CD4-positive, alpha-beta T cell (primary cell): ENCODE measurements around the gene EIF4A2. TPM values are rescaled to one million over a fixed set of nuclear protein-coding genes. Genes with fewer than 3 reads are reported as not detected.

Source experiments
- ATAC-seq: fragments of 200-7000 bp; cut with Tn5 transposase; one replicate; pipeline ENCODE4 v1.10.0; 2022; ENCODE audit warnings: mild to moderate bottlenecking; ENCODE audit not compliant: poor library complexity
- CTCF ChIA-PET: fragments of 350-600 bp; sonication (Branson Sonifier 250); formaldehyde crosslinking; loops from one replicate; lab custom pipeline; 2021; ENCODE audit warnings: antibody characterized with exemption, inconsistent platforms; lab: Charles Lee
- POLR2A ChIA-PET: fragments of 350-600 bp; sonication (Branson Sonifier 250); formaldehyde crosslinking; loops from one replicate; lab custom pipeline; 2021; ENCODE audit warnings: antibody characterized with exemption, inconsistent platforms; lab: Charles Lee
- DNase-seq, 14 experiments: peaks; one replicate each; pipeline ENCODE4 v3.0.0-alpha.2; 2013 to 2020; ENCODE audit warnings: mixed read lengths in 2 of 14
- H3K27ac ChIP-seq, 2 donors: one replicate each; pipeline versions ENCODE4 v1.5.1 to v1.7.0; 2013; ENCODE audit warnings: low read length in 2 of 2, low read depth in 1 of 2, mild to moderate bottlenecking in 1 of 2
- H3K27me3 ChIP-seq, 2 experiments: 1 replicate in 1 of 2; 2 replicates in 1 of 2; pipeline versions ENCODE4 v1.6.1 to v1.7.0; 2013; ENCODE audit warnings: low read length in 2 of 2, control low read depth in 1 of 2, mild to moderate bottlenecking in 1 of 2, moderate library complexity in 1 of 2; ENCODE audit not compliant: insufficient read depth in 2 of 2, control insufficient read depth in 1 of 2
- H3K36me3 ChIP-seq: one replicate; pipeline ENCODE4 v1.6.1; 2013; ENCODE audit warnings: low read length, control low read depth; ENCODE audit not compliant: insufficient read depth
- H3K4me1 ChIP-seq: one replicate; pipeline ENCODE4 v1.6.1; 2013; ENCODE audit warnings: low read length, control low read depth; ENCODE audit not compliant: insufficient read depth
- H3K4me3 ChIP-seq: one replicate; pipeline ENCODE4 v1.5.1; 2013; ENCODE audit warnings: mild to moderate bottlenecking, low read length, moderate library complexity
- H3K9me3 ChIP-seq, 2 experiments: 1 replicate in 1 of 2; 2 replicates in 1 of 2; pipeline versions ENCODE4 v1.6.1 to v1.7.0; 2013; ENCODE audit warnings: low read length in 2 of 2, mild to moderate bottlenecking in 2 of 2, control low read depth in 1 of 2, moderate library complexity in 1 of 2; ENCODE audit not compliant: control insufficient read depth in 1 of 2, insufficient read depth in 1 of 2
- H3K27ac Mint-ChIP-seq: one replicate; pipeline ENCODE4 v1.8.0; 2020; ENCODE audit warnings: mixed read lengths
- H3K27me3 Mint-ChIP-seq: one replicate; pipeline ENCODE4 v1.8.0; 2021; ENCODE audit warnings: mixed read lengths
- H3K36me3 Mint-ChIP-seq: one replicate; pipeline ENCODE4 v1.8.0; 2021; ENCODE audit warnings: low read depth, mixed read lengths
- H3K4me1 Mint-ChIP-seq: one replicate; pipeline ENCODE4 v1.8.0; 2021; ENCODE audit warnings: low read depth, mixed read lengths
- H3K4me3 Mint-ChIP-seq: one replicate; pipeline ENCODE4 v1.8.0; 2020; ENCODE audit warnings: mild to moderate bottlenecking, mixed read lengths
- H3K9me3 Mint-ChIP-seq: one replicate; pipeline ENCODE4 v1.8.0; 2020; ENCODE audit warnings: mixed read lengths
- intact Hi-C, 2 experiments: fragments of 100-400 bp; cut with DNase I in 1 of 2; cut with micrococcal nuclease in 1 of 2; formaldehyde crosslinking; loops; one replicate each; pipeline versions ENCODE4 v1.15.1 to v1.9.0; 2023 to 2025; cut with DNase I, micrococcal nuclease
- total RNA-seq, 174 experiments: library from RNA in 2 of 174; stranded (reverse) in 2 of 174; gene quantifications; one replicate each; pipeline ENCODE4 v1.2.3 and lab custom pipeline; 2021 to 2026
- TF ChIP-seq, protein P1 (sequence below): fragments of 200-600 bp; IDR thresholded peaks from one replicate; pipeline ENCODE4 v1.8.0; 2022; ENCODE audit warnings: antibody characterized with exemption, mild to moderate bottlenecking

The EIF4A2 gene
- total RNA-seq, 2 experiments from 2014 or later = 1,039 to 1,046 TPM

DNA sequence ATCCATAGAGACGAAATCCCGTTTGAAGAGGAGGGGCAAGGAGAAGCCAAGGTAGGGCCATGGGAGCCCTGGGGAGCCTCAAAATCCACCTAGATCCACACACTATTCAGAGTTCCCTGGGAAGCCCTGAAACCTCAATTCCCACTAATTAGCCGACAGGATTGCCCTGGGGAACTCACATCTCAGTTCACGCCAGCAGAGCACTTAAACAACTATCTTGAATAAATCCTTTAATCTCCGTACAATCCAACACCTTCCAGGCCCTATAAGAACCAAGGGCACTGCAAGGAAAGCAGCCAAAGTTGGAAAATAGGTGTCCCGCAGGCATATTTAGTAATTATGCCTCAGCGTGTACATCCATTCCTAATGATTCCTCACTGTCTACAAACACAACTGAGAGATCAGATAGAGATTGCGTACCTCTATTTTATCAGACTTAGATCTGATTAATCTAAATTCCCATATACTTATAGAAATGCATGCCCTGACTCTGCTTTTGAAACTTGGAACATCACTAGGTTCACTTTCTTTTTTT, 25.6 kb upstream of the EIF4A2 start:
- no peaks in the 10 kb centered on the region for H3K4me1 Mint-ChIP-seq
- intact Hi-C loops = no loop called here
- no peak overlapping the region for H3K4me3 Mint-ChIP-seq
- Histone ChIP-seq H3K4me3 (no peak overlapping the region), H3K27ac (no peak overlapping the region), H3K4me1 (no peaks in the 10 kb centered on the region), H3K27me3 (no peaks in the 10 kb centered on the region), H3K36me3 (no peaks in the 10 kb centered on the region), H3K9me3 (no peaks in the 10 kb centered on the region)
- no peaks in the 10 kb centered on the region for H3K27me3 Mint-ChIP-seq
- no peaks in the 10 kb centered on the region for H3K36me3 Mint-ChIP-seq
- TF ChIP-seq, protein P1, sequence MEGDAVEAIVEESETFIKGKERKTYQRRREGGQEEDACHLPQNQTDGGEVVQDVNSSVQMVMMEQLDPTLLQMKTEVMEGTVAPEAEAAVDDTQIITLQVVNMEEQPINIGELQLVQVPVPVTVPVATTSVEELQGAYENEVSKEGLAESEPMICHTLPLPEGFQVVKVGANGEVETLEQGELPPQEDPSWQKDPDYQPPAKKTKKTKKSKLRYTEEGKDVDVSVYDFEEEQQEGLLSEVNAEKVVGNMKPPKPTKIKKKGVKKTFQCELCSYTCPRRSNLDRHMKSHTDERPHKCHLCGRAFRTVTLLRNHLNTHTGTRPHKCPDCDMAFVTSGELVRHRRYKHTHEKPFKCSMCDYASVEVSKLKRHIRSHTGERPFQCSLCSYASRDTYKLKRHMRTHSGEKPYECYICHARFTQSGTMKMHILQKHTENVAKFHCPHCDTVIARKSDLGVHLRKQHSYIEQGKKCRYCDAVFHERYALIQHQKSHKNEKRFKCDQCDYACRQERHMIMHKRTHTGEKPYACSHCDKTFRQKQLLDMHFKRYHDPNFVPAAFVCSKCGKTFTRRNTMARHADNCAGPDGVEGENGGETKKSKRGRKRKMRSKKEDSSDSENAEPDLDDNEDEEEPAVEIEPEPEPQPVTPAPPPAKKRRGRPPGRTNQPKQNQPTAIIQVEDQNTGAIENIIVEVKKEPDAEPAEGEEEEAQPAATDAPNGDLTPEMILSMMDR = no peak
- no peaks in the 10 kb centered on the region for H3K9me3 Mint-ChIP-seq
- no peak for ATAC-seq
- POLR2A ChIA-PET = no interaction called here
- no peak for DNase-seq
- CTCF ChIA-PET = interaction anchor here (0.7 kb wide), 1 partner anchor 7 kb away, joined by 3 read pairs; no protein-coding TSS in a partner anchor
- H3K27ac Mint-ChIP-seq = no peak overlapping the region

DNA sequence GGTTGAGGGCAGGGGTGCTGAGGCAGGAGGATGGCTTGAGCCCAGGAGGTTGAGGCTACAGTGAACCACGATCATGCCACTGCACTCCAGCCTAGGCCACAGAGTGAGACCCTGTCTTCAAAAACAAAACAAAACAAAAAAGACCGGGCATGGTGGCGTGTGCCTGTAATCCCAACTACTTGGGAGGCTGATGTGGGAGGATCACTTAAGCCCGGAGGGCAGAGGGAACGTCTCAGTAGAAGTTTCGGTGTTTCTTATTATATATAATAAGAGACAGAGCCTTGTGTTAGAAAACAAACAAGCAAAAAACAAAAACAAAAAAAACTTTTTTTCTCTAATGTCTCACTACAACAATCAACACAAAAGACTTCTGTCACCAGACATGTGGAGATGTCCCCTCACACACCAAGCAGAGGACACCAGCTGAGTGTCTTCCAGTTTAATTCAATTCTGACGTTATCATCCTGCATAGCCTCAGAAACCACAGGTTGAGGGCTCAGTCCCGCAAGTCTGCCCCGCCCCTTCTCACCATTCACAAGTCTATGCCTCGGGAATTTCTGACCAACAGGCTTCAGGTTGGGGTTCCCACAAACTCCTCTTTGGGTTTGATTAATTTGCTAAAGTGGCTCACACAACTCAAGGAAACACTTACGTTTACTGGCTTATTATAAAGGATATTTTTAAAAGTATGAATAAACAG, 24.0 kb upstream of the EIF4A2 start:
- Histone ChIP-seq H3K4me3 (no peak overlapping the region), H3K27me3 (no peaks in the 10 kb centered on the region), H3K27ac (no peak overlapping the region), H3K4me1 (no peaks in the 10 kb centered on the region), H3K9me3 (no peaks in the 10 kb centered on the region), H3K36me3 (no peaks in the 10 kb centered on the region)
- DNase-seq (no peak), ATAC-seq (no peak)
- H3K9me3 Mint-ChIP-seq = no peaks in the 10 kb centered on the region
- H3K4me1 Mint-ChIP-seq = no peaks in the 10 kb centered on the region
- H3K27ac Mint-ChIP-seq = no peak overlapping the region
- ChIA-PET POLR2A (no interaction called here), CTCF (no interaction called here)
- no peaks in the 10 kb centered on the region for H3K36me3 Mint-ChIP-seq
- no peaks in the 10 kb centered on the region for H3K27me3 Mint-ChIP-seq
- no peak overlapping the region for H3K4me3 Mint-ChIP-seq
- intact Hi-C loops = no loop called here
- TF ChIP-seq, protein P1 = no peak

DNA sequence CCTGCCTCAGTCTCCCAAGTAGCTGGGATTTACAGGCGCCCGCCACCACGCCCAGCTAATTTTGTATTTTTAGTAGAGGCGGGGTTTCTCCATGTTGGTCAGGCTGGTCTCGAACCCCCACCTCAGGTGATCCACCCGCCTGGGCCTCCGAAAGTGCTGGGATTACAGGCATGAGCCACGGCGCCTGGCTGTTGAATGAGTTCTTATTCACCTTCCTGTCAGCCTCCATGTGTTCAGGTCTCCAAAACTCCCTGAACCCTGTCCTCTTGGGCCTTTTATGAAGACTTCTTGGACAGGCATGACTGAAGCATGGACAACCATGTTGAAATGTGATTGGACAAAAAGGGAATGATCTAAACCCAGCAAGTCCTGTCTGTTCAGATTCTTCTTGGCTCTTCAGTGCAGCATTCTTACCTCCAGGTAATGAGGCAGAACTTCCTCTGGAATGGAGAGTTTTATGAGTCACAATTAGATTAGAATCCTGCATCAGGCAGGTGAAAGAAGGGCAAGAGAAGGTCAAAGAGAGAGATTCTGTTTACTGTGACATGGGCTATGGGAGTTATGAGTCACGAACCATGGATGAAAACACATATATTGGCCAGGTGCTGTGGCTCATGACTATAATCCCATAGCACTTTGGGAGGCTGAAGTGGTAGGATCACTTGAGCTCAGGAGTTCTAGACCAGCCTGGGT, 23.1 kb upstream of the EIF4A2 start:
- intact Hi-C loops = no loop called here
- Histone ChIP-seq H3K27ac (no peak overlapping the region), H3K27me3 (no peaks in the 10 kb centered on the region), H3K4me3 (no peak overlapping the region), H3K36me3 (no peaks in the 10 kb centered on the region), H3K4me1 (no peaks in the 10 kb centered on the region), H3K9me3 (no peaks in the 10 kb centered on the region)
- H3K4me3 Mint-ChIP-seq = no peak overlapping the region
- H3K9me3 Mint-ChIP-seq = no peaks in the 10 kb centered on the region
- no peaks in the 10 kb centered on the region for H3K4me1 Mint-ChIP-seq
- no peak for DNase-seq
- TF ChIP-seq, protein P1 = no peak
- H3K27me3 Mint-ChIP-seq = no peaks in the 10 kb centered on the region
- H3K36me3 Mint-ChIP-seq = no peaks in the 10 kb centered on the region
- ChIA-PET POLR2A (no interaction called here), CTCF (no interaction called here)
- ATAC-seq = no peak
- no peak overlapping the region for H3K27ac Mint-ChIP-seq
